Gastrocnemius medialis (tissue), 4 donors: Measurements from ENCODE around the gene PSMA4.

ENCODE experiments used
- CTCF ChIP-seq, 5 experiments: fragments of 450-650 bp in 3 of 5; fragments of 200-600 bp in 2 of 5; sonication (generic) in 2 of 5; IDR thresholded peaks in 4 of 5; conservative IDR thresholded peaks in 1 of 5; 1 replicate in 4 of 5; 2 replicates in 1 of 5; pipeline ENCODE4 v1.5.1; 2016 to 2019; ENCODE audit warnings: antibody characterized with exemption in 5 of 5, mild to moderate bottlenecking in 3 of 5, moderate library complexity in 3 of 5
- POLR2A ChIP-seq, 2 donors: fragments of 450-650 bp; IDR thresholded peaks; one replicate each; pipeline ENCODE4 v1.6.1; 2017; ENCODE audit warnings: antibody characterized with exemption in 2 of 2, mild to moderate bottlenecking in 2 of 2, moderate library complexity in 2 of 2

- TF ChIP-seq POLR2A (IDR thresholded peaks at IDR 0.05) (no peak), CTCF (IDR thresholded peaks at IDR 0.05 in 4 of 5, conservative IDR thresholded peaks at IDR 0.05 in 1 of 5) (no peak)
Measured at GRCh38 chr15:78551902-78552301, 11.7 kb downstream of the PSMA4 start.
